Activated T-cell treated with anti-CD3 and anti-CD28 coated beads, Interleukin-2, amount 50 U/mL, for 4 hours (primary cell): ENCODE data around the gene KHNYN. TPM values are rescaled to one million over a fixed set of nuclear protein-coding genes. Genes with fewer than 3 reads are reported as not detected.
"Not testable (repeated sequence)": the region's sequence is repeated elsewhere in the genome, so short reads cannot be mapped to it uniquely, and the experiment has no call there.

ENCODE experiments used
- ATAC-seq, 2 donors: fragments of 200-7000 bp; cut with Tn5 transposase; one replicate each; pipeline ENCODE4 v1.10.0; 2021
- DNase-seq: peaks from one replicate; pipeline ENCODE4 v3.0.0-alpha.2; 2020
- H3K27me3 Mint-ChIP-seq: one replicate; pipeline ENCODE4 v1.8.0; 2021; ENCODE audit warnings: low read depth, mixed read lengths
- H3K36me3 Mint-ChIP-seq: one replicate; pipeline ENCODE4 v1.8.0; 2022; ENCODE audit warnings: mixed read lengths; ENCODE audit not compliant: insufficient read depth
- H3K4me1 Mint-ChIP-seq: one replicate; pipeline ENCODE4 v1.8.0; 2021; ENCODE audit warnings: low read depth, mixed read lengths
- H3K4me3 Mint-ChIP-seq: one replicate; pipeline ENCODE4 v1.8.0; 2021; ENCODE audit warnings: mild to moderate bottlenecking, moderate library complexity, mixed read lengths
- H3K9me3 Mint-ChIP-seq: one replicate; pipeline ENCODE4 v1.8.0; 2021; ENCODE audit warnings: mixed read lengths
- total RNA-seq, 3 donors: library from RNA; stranded (reverse); gene quantifications; one replicate each; pipeline ENCODE4 v1.2.1, GENCODE V29; 2021

KHNYN gene
- total RNA-seq, 3 donors from 2014 or later, result 53.2 to 65.1 (median 56.5) TPM

DNA sequence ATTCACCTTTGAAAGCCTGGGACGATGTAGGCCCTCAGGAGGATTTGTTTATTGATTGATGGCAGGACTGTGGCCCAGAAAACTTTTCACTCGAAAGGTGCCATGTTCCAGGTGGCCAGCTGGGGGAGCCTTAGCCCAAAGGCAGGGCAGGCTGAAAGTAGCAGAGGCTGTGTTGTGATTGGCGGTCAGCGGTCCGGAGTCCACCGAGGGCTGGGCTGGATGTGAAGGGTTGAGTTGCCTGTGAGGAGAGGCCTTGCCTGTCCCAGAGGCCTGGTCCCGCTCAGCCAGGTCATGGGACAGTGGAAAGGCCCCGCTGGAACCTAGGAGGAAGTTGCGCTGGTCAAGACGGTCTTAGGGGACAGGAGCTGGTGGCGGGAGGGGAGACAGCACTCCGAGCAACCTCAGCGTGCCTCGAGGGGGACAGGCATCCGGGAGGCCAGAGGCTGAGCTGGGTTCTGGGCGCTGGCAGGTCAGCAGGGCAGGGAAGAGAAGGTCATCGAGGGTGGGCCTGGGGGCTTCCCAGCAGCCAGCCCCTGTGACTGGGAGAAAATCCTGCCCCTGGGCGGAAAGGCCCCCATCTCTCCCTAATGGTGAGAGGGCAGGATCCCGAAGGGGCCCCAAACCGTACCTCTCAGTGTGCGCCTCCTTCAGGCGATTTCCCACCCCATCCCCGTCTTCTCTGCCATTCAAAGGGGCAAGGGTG is 52.0 kb downstream of the KHNYN start:
- H3K9me3 Mint-ChIP-seq, result no peaks in the 10 kb centered on the region
- H3K4me1 Mint-ChIP-seq, result peaks cover 25% of the 10 kb centered on the region
- ATAC-seq (peak; percentile 66 to 80), DNase-seq (peak; percentile 15)
- H3K36me3 Mint-ChIP-seq, result no peaks in the 10 kb centered on the region
- H3K27me3 Mint-ChIP-seq, result no peaks in the 10 kb centered on the region
- peak overlapping the region; percentile 69 for H3K4me3 Mint-ChIP-seq

DNA sequence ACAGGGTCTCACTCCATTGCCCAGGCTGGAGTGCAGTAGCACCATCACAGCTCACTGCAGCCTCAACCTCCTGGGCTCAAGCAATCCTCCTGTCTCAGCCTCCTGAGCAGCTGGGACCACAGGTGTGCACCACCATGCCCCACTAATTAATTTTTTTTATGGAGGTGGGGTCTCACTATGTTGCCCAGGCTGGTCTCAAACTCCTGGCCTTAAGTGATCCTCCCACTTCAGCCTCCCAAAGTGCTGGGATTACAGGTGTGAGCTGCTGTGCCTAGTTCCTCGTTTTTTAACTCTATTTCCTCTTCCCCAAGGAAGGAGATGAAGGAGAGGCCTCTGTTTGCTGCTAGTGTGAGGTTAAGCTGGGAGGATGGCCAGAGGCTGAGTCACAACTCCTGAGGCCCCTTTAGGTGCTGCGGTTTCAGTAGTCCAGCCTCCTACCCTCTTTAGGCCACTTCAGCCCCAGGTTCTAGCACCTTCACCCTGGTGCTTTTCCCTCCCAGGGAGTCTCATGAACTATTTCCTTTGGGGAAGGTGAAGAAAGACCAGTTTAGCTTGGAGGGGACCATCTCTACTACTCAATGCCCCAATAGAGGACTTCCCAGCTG is 53.0 kb downstream of the KHNYN start:
- not testable (repeated sequence) for H3K4me3 Mint-ChIP-seq, H3K27me3 Mint-ChIP-seq, ATAC-seq, H3K36me3 Mint-ChIP-seq, H3K9me3 Mint-ChIP-seq, DNase-seq
- peaks cover 25% of the 10 kb centered on the region for H3K4me1 Mint-ChIP-seq

DNA sequence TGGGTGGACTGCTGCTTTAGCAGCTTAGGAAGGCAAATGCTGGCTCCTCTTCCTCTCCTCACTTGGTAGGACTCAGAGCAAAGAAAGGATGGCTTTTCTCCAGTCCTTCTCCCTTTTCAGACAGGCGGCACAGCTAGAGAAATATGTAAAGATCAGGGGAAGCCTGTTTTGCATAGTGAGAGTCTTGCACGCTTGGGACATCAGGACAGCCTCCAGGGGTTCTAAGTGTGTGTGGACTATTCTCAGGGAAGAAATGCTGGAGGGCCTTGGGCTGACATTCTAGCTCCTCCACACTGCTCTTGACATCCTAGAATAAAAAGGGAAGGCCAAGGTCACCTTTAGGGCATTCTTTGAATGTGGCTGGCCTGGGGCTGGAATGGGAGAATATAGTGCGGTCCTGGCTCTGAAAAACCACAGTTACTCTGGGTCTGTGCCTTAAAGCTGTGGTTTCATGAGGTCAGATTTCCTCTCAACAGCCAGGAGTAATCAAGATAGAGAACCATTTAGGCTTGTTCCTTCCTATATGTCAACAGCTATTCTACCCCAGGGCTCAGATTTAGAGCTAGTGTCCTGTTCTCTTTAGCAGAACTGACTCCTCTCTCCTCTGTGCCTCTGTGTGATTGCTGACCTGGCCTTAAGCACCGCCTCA is 54.0 kb downstream of the KHNYN start:
- peak in 1 of 2 donors; percentile 51 for ATAC-seq
- H3K9me3 Mint-ChIP-seq, result no peaks in the 10 kb centered on the region
- no peaks in the 10 kb centered on the region for H3K36me3 Mint-ChIP-seq
- no peaks in the 10 kb centered on the region for H3K27me3 Mint-ChIP-seq
- DNase-seq, result no peak
- peaks cover 25% of the 10 kb centered on the region for H3K4me1 Mint-ChIP-seq
- no peak overlapping the region for H3K4me3 Mint-ChIP-seq

Other genes starting within 250 kb of the KHNYN start
- 100 to 1,000 TPM; 265 to 293 (median 265) TPM for gene IPO4, start 241.1 kb upstream of the KHNYN start, total RNA-seq
- 10 to 100 TPM; 30.4 to 34.6 (median 33.7) TPM for gene TM9SF1, start 234.5 kb upstream of the KHNYN start, total RNA-seq
- under 1 TPM in 1 of 3 donors, not detected in 2; 0.33 TPM for gene TSSK4, start 224.3 kb upstream of the KHNYN start, total RNA-seq
- 10 to 100 TPM; 71.7 to 85.5 (median 85.4) TPM for gene CHMP4A, start 216.5 kb upstream of the KHNYN start, total RNA-seq
- 10 to 100 TPM; 16.3 to 19.5 (median 18.4) TPM for gene MDP1, start 213.9 kb upstream of the KHNYN start, total RNA-seq
- gene NEDD8, start 197.6 kb upstream of the KHNYN start, total RNA-seq, result 100 to 1,000 TPM; 197 to 217 (median 205) TPM
- gene GMPR2, start 197.0 kb upstream of the KHNYN start, total RNA-seq, result 10 to 100 TPM; 29.6 to 30.8 (median 29.7) TPM
- 100 to 1,000 TPM in 2 of 3 donors, 10 to 100 TPM in 1; 87.2 to 110 (median 103) TPM for gene TINF2, start 187.3 kb upstream of the KHNYN start, total RNA-seq
- gene TGM1, start 166.8 kb upstream of the KHNYN start, total RNA-seq, result 1 to 10 TPM; 2.6 to 8.1 (median 2.6) TPM
- gene RABGGTA, start 158.4 kb upstream of the KHNYN start, total RNA-seq, result 10 to 100 TPM; 52.2 to 58.8 (median 53.4) TPM
- 1 to 10 TPM; 2.6 to 4.2 (median 3.1) TPM for gene DHRS1, start 130.2 kb upstream of the KHNYN start, total RNA-seq
- gene NOP9, start 130.1 kb upstream of the KHNYN start, total RNA-seq, result 10 to 100 TPM; 67.8 to 71.0 (median 68.0) TPM
- 1 to 10 TPM; 6.5 to 7.3 (median 7.2) TPM for gene CIDEB, start 122.0 kb upstream of the KHNYN start, total RNA-seq
- gene LTB4R2, start 119.8 kb upstream of the KHNYN start, total RNA-seq, result 10 to 100 TPM in 2 of 3 donors, 1 to 10 TPM in 1; 9.0 to 10.8 (median 10.4) TPM
- gene LTB4R, start 118.5 kb upstream of the KHNYN start, total RNA-seq, result 1 to 10 TPM; 7.0 to 8.0 (median 7.8) TPM
- under 1 TPM; 0.43 to 0.76 (median 0.53) TPM for gene ADCY4, start 94.9 kb upstream of the KHNYN start, total RNA-seq
- gene RIPK3, start 90.0 kb upstream of the KHNYN start, total RNA-seq, result 1 to 10 TPM; 5.9 to 8.0 (median 6.2) TPM
- gene NFATC4, start 61.8 kb upstream of the KHNYN start, total RNA-seq, result under 1 TPM; 0.13 to 0.38 (median 0.32) TPM
- gene NYNRIN, start 31.0 kb upstream of the KHNYN start, total RNA-seq, result under 1 TPM in 2 of 3 donors, not detected in 1; 0.03 to 0.05 TPM
- 1 to 10 TPM; 3.1 to 5.6 (median 3.6) TPM for gene CBLN3, start 286 bp upstream of the KHNYN start, total RNA-seq
- 10 to 100 TPM; 52.6 to 59.9 (median 59.4) TPM for gene SDR39U1, start 12.8 kb downstream of the KHNYN start, total RNA-seq
- 1 to 10 TPM in 1 of 3 donors, not detected in 2; 1.2 TPM for gene CMA1, start 78.3 kb downstream of the KHNYN start, total RNA-seq
- not detected for gene CTSG, start 146.3 kb downstream of the KHNYN start, total RNA-seq
- 100 to 1,000 TPM in 1 of 3 donors, 10 to 100 TPM in 2; 34.7 to 116 (median 58.8) TPM for gene GZMH, start 179.7 kb downstream of the KHNYN start, total RNA-seq
- gene GZMB, start 204.2 kb downstream of the KHNYN start, total RNA-seq, result 1,000 to 10,000 TPM; 1,078 to 3,056 (median 1,179) TPM